ENCODE measurements around the gene PCDHA8. TPM values are rescaled to one million over a fixed set of nuclear protein-coding genes. Genes with fewer than 3 reads are reported as not detected.

PCDHA8 gene
- total and polyA plus RNA-seq, 9 of the 15 experiments (the other 6 are each of a cell fraction or from before 2014, with no cell fraction given), result not detected

- Histone ChIP-seq H3K4me1 (replicated peaks in 1 of 2; ENCODE audit: control insufficient read depth in 2 of 2, insufficient read depth in 2 of 2, low read length in 2 of 2) (no peaks in the 10 kb centered on the region), H3K79me2 (ENCODE audit: control insufficient read depth, insufficient read depth, low read length) (no peaks in the 10 kb centered on the region), H2AFZ (ENCODE audit: low read depth, low read length) (no peak overlapping the region), H3K9me3 (replicated peaks; ENCODE audit: control insufficient read depth, insufficient read depth, low read depth, low read length) (0 out of 2 replicates have a peak, but pooled peaks cover 2% of the 10 kb centered on the region), H3K4me3 (no peak overlapping the region), H3K4me2 (ENCODE audit: insufficient read depth, low read length) (no peak overlapping the region), H4K20me1 (replicated peaks; ENCODE audit: control insufficient read depth, insufficient read depth, low read length) (no peaks in the 10 kb centered on the region), H3K27me3 (ENCODE audit: control insufficient read depth in 2 of 2, insufficient read depth in 2 of 2, low read length in 2 of 2) (peaks cover 0 to 3% of the 10 kb centered on the region in 2 experiments; a peak in 2 of 5 replicates), H3K27ac (ENCODE audit: extremely low read depth, low read depth, low read length) (no peak overlapping the region), H3K9ac (ENCODE audit: insufficient read depth in 1 of 2, low read depth in 2 of 2, low read length in 2 of 2) (no peak overlapping the region), H3K36me3 (ENCODE audit: control insufficient read depth, insufficient read depth, low read length) (no peaks in the 10 kb centered on the region), H3K9me1 (ENCODE audit: control insufficient read depth, insufficient read depth, low read length) (no peaks in the 10 kb centered on the region)
- intact Hi-C loops (cut with micrococcal nuclease) (no loop called here), in situ Hi-C loops (cut with MboI) (no loop called here)
- CTCF ChIA-PET (ENCODE audit: low intra/inter-chr PET ratio), result interaction anchor here (0.9 kb wide), 1 partner anchor 184 kb away, joined by 3 read pairs; no protein-coding TSS in a partner anchor
- FAIRE-seq, result no peak
- DNase-seq (ENCODE audit: extremely low read depth in 1 of 4, low spot score in 3 of 4), result no peak
- ATAC-seq, result no peak
- POLR2A ChIA-PET, result interaction anchor here (0.6 kb wide), 1 partner anchor 12 kb away, joined by 3 read pairs; no protein-coding TSS in a partner anchor
- BruUV-seq (replicated peaks), result no TSS peak
- 57% methylated on average over 52 of the region's 94 CpGs for WGBS (ENCODE audit: insufficient coverage, low coverage, missing lambda C conversion rate)
- TF ChIP-seq ASH1L (IDR thresholded peaks at IDR 0.05; ENCODE audit: borderline replicate concordance, low read depth, partially characterized antibody) (no peak), EWSR1 (IDR thresholded peaks at IDR 0.05; ENCODE audit: borderline replicate concordance, low read depth, partially characterized antibody) (no peak), NBN (IDR thresholded peaks at IDR 0.05; ENCODE audit: low read depth) (no peak), PHF20 (IDR thresholded peaks at IDR 0.05; ENCODE audit: partially characterized antibody) (no peak), ZNF589 (CRISPR knock-in tag; IDR thresholded peaks at IDR 0.05; ENCODE audit: low read depth) (no peak), CHD4 (IDR thresholded peaks at IDR 0.05; ENCODE audit: insufficient read depth, insufficient replicate concordance, low read depth, low read length, poor library complexity, severe bottlenecking) (no peak), ZBTB11 (CRISPR knock-in tag; IDR thresholded peaks at IDR 0.05) (no peak), HOXB6 (CRISPR knock-in tag; IDR thresholded peaks at IDR 0.05; ENCODE audit: borderline replicate concordance) (no peak), RFX7 (CRISPR knock-in tag; IDR thresholded peaks at IDR 0.05) (no peak), RUNX1 (IDR thresholded peaks at IDR 0.05; ENCODE audit: low read depth) (no peak), MIER1 (IDR thresholded peaks at IDR 0.05; ENCODE audit: low read depth) (no peak), RCOR1 (IDR thresholded peaks at IDR 0.05; ENCODE audit: borderline replicate concordance in 1 of 2, low read depth in 2 of 2, low read length in 2 of 2) (no peak), ZNF511 (CRISPR knock-in tag; IDR thresholded peaks at IDR 0.05) (no peak)
Observed at GRCh38 chr5:140857177-140857986, 16.4 kb downstream of the PCDHA8 start.
